ENCODE data around the gene CISD3. TPM values are rescaled to one million over a fixed set of nuclear protein-coding genes. Genes with fewer than 3 reads are reported as not detected.
A peak's percentile ranks its signal among the peaks of the same experiment; 100 is the strongest.

Gene CISD3
- total and polyA plus RNA-seq, 2 of the 4 experiments (the other 2 are of a cell fraction), result 1.3 to 14.1 TPM

DNA sequence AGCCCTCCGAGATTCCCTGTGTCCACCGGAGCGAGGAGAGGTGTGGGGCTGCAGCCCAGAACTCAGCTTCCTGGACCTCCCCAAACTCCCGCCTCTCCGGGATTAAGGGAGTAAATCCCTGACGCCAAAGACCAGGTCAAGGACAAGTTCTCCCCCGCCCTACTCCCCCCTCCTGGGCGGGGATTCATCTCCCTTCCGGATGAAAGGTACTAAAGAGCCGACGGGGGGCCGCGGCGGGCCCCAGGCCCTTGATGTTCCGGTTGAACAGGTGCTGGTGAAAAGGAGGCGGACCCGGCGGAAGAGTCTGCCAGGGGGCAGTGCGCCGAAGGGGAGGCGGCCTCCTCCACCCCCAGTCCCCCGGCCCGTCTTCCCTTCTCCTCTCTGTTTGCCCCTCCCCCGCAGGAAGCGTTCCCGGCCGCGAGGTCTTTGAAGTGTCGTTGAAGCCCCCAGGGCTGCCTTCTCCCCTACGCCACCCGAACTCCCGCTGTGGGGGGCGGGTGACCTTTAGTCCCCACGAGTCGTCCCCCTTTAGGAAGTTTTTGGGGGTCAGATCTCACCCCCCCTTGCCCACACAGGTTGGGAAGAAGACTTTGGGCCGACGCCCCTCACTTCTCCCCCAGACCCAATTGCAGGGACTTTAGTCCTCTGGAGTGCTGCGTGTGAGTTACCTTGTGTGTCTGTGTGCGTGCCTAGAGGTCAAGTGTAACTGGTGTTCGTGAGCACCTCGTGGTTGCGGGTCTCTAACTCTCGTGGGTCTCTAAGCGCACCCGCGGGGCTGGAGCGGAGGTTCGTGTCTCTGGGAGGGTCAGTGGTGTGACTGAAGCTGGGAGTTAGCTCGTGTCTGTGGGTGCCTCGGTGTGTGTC, 26.2 kb upstream of the CISD3 start:
- peak overlapping the region; percentile 74 for H4K91ac ChIP-seq (ENCODE audit: insufficient read depth, low read depth, low read length)
- dilution Hi-C loops (cut with HindIII; ENCODE audit: low sequenced_read_pairs, unreplicated experiment), result no loop called here
- H3K9me1 ChIP-seq (ENCODE audit: insufficient read depth, low read length), result peaks cover 16% of the 10 kb centered on the region
- 0% methylated on average over 1 of the region's 50 CpGs; no CpG with 5 or more reads in 1 of the 2 experiments for WGBS, 2 experiments (ENCODE audit: extremely low coverage in 2 of 2, insufficient read length in 1 of 2)
- peak overlapping the region; percentile 83 for H3K9ac ChIP-seq (ENCODE audit: low read depth, low read length)
- H3K27ac ChIP-seq (ENCODE audit: insufficient read depth, low read length), result peak overlapping the region; percentile 93
- peaks cover 17% of the 10 kb centered on the region for H3K4me1 ChIP-seq (ENCODE audit: control insufficient read depth, insufficient read depth, low read length)
- H3K4me3 ChIP-seq (ENCODE audit: insufficient read depth, low read depth, low read length), result peak overlapping the region; percentile 68
- peak overlapping the region; percentile 57 for H2AK5ac ChIP-seq (ENCODE audit: low read depth, low read length)
- peak overlapping the region; percentile 62 for H4K5ac ChIP-seq (ENCODE audit: low read depth, low read length)
- H3K18ac ChIP-seq (ENCODE audit: low read depth, low read length), result peak overlapping the region; percentile 16; the same call in 1 of the 2 replicates
- H3K4me2 ChIP-seq (ENCODE audit: low read depth, low read length), result peak overlapping the region; percentile 77
- peak overlapping the region; percentile 93 for H3K4ac ChIP-seq (ENCODE audit: low read depth, low read length)
- H2AFZ ChIP-seq (replicated peaks; ENCODE audit: low read length, poor library complexity), result peak overlapping the region; percentile 87
- H2BK5ac ChIP-seq (ENCODE audit: low read depth, low read length, poor library complexity, severe bottlenecking), result no peak overlapping the region
- no peak overlapping the region for H2BK20ac ChIP-seq (ENCODE audit: low read depth, low read length)
- in situ Hi-C loops (cut with MboI; ENCODE audit: low sequenced_read_pairs), result no loop called here
- peaks cover 8% of the 10 kb centered on the region; the same call in 1 of the 2 replicates for H3K36me3 ChIP-seq (ENCODE audit: control insufficient read depth, insufficient read depth, low read length)
- no peaks in the 10 kb centered on the region for H3K27me3 ChIP-seq (ENCODE audit: control insufficient read depth, insufficient read depth, low read length)
- ChIA-PET POLR2A (ENCODE audit: unreplicated experiment) (interaction anchor here (0.5 kb wide), 1 partner anchor 26 kb away, joined by 3 read pairs; no protein-coding TSS in a partner anchor), CTCF (no interaction called here)
- H2BK15ac ChIP-seq (ENCODE audit: low read depth, low read length), result 0 out of 3 replicates have a peak overlapping the region, but pooled peaks have one; percentile 60
- H3K23ac ChIP-seq (ENCODE audit: low read depth, low read length), result peak overlapping the region; percentile 99
- TF ChIP-seq, protein P1, sequence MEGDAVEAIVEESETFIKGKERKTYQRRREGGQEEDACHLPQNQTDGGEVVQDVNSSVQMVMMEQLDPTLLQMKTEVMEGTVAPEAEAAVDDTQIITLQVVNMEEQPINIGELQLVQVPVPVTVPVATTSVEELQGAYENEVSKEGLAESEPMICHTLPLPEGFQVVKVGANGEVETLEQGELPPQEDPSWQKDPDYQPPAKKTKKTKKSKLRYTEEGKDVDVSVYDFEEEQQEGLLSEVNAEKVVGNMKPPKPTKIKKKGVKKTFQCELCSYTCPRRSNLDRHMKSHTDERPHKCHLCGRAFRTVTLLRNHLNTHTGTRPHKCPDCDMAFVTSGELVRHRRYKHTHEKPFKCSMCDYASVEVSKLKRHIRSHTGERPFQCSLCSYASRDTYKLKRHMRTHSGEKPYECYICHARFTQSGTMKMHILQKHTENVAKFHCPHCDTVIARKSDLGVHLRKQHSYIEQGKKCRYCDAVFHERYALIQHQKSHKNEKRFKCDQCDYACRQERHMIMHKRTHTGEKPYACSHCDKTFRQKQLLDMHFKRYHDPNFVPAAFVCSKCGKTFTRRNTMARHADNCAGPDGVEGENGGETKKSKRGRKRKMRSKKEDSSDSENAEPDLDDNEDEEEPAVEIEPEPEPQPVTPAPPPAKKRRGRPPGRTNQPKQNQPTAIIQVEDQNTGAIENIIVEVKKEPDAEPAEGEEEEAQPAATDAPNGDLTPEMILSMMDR (conservative IDR thresholded peaks at IDR 0.05; ENCODE audit: low read depth, low read length), result no peak
- 0 out of 2 replicates have a peak overlapping the region, but pooled peaks have one; percentile 54 for H3K56ac ChIP-seq (ENCODE audit: extremely low read depth, insufficient read depth, low read length)
- peak overlapping the region; percentile 93 to 99 for H4K8ac ChIP-seq (ENCODE audit: low read depth in 2 of 2, low read length in 2 of 2)
- peaks cover 23% of the 10 kb centered on the region; the same call in 1 of the 2 replicates for H4K20me1 ChIP-seq (ENCODE audit: insufficient read depth, low read length)
- BruUV-seq (replicated peaks), result no TSS peak
- peak overlapping the region; percentile 75 for H2AK9ac ChIP-seq (replicated peaks; ENCODE audit: low read depth, low read length, poor library complexity)
- ATAC-seq (ENCODE audit: low read depth) (no peak), DNase-seq (no peak)
- peaks cover 18 to 57% of the 10 kb centered on the region in 2 experiments; a peak in 3 of 4 replicates for H3K79me1 ChIP-seq (ENCODE audit: low read depth in 1 of 2, low read length in 2 of 2)
- intact Hi-C loops (cut with micrococcal nuclease), result no loop called here
- H3K9me3 ChIP-seq (ENCODE audit: control insufficient read depth, insufficient read depth, low read length), result no peaks in the 10 kb centered on the region
- peak overlapping the region; percentile 78 for H3K14ac ChIP-seq (replicated peaks; ENCODE audit: low read depth, low read length)
- H2BK120ac ChIP-seq (ENCODE audit: low read depth, low read length), result peak overlapping the region; percentile 47
